Uterus (tissue), 4 donors: ENCODE results near the gene AGGF1. TPM values are rescaled to one million over a fixed set of nuclear protein-coding genes. Genes with fewer than 3 reads are reported as not detected.

Experiments
- DNase-seq, 2 donors: peaks; one replicate each; pipeline ENCODE4 v3.0.0-alpha.2; 2019 to 2020
- H3K27ac ChIP-seq, 2 donors: fragments of 200-600 bp; sonication (generic); 1 replicate in 1 of 2; 2 replicates in 1 of 2; pipeline ENCODE4 v1.5.1; 2016 to 2018
- H3K27me3 ChIP-seq, 2 donors: fragments of 200-600 bp; sonication (generic); one replicate each; pipeline ENCODE4 v1.5.1; 2018 to 2019; ENCODE audit warnings: control low read depth in 1 of 2
- H3K36me3 ChIP-seq, 2 donors: fragments of 200-600 bp; sonication (generic); one replicate each; pipeline ENCODE4 v1.5.1; 2019; ENCODE audit warnings: control low read depth in 1 of 2
- H3K4me1 ChIP-seq, 2 donors: fragments of 200-600 bp; sonication (generic); one replicate each; pipeline ENCODE4 v1.5.1; 2018 to 2019; ENCODE audit warnings: control low read depth in 1 of 2
- H3K4me3 ChIP-seq, 2 donors: fragments of 200-600 bp; sonication (generic); 1 replicate in 1 of 2; 2 replicates in 1 of 2; pipeline ENCODE4 v1.5.1; 2018 to 2019; ENCODE audit warnings: mild to moderate bottlenecking in 1 of 2
- H3K9me3 ChIP-seq, 2 donors: fragments of 200-600 bp; sonication (generic); one replicate each; pipeline ENCODE4 v1.5.1; 2019; ENCODE audit warnings: control low read depth in 1 of 2
- CTCF ChIP-seq, 4 experiments: fragments of 200-600 bp in 2 of 4; fragments of 450-650 bp in 2 of 4; sonication (generic) in 2 of 4; IDR thresholded peaks; one replicate each; pipeline ENCODE4 v1.5.1; 2016 to 2019; ENCODE audit warnings: antibody characterized with exemption in 4 of 4, mild to moderate bottlenecking in 2 of 4, moderate library complexity in 1 of 4
- POLR2A ChIP-seq, 2 donors: fragments of 450-650 bp; IDR thresholded peaks; one replicate each; pipeline ENCODE4 v1.6.1; 2016; ENCODE audit warnings: antibody characterized with exemption in 2 of 2, mild to moderate bottlenecking in 1 of 2, moderate library complexity in 1 of 2
- intact Hi-C: fragments of 100-400 bp; cut with DNase I; formaldehyde crosslinking; loops from one replicate; pipeline ENCODE4 v1.15.1; 2023; ENCODE audit warnings: low total_unique reads
- total RNA-seq, 4 donors: library from RNA; depleted of rRNA in 3 of 4; stranded (reverse); fragments of >200 nt in 3 of 4; gene quantifications; one replicate each; pipeline versions ENCODE4 v1.1.0 to v1.2.4, GENCODE V29; 2014 to 2023
- donor health status: DM: yes; HTN: yes; CAD: no.

Gene AGGF1
- total RNA-seq, 4 donors from 2014 or later = 10.6 to 44.7 (median 23.2) TPM

GRCh38 chr5:77012601-77013000 lies 17.6 kb upstream of the AGGF1 start:
- H3K27ac ChIP-seq = no peak overlapping the region
- DNase-seq = no peak
- no peak overlapping the region for H3K4me3 ChIP-seq
- intact Hi-C loops = no loop called here
- H3K36me3 ChIP-seq = no peaks in the 10 kb centered on the region
- TF ChIP-seq POLR2A (IDR thresholded peaks at IDR 0.05) (no peak), CTCF (IDR thresholded peaks at IDR 0.05) (no peak)
- H3K27me3 ChIP-seq = no peaks in the 10 kb centered on the region
- no peaks in the 10 kb centered on the region for H3K9me3 ChIP-seq
- no peaks in the 10 kb centered on the region for H3K4me1 ChIP-seq

- Histone ChIP-seq H3K4me3 (no peak overlapping the region), H3K4me1 (no peaks in the 10 kb centered on the region), H3K36me3 (no peaks in the 10 kb centered on the region), H3K9me3 (no peaks in the 10 kb centered on the region), H3K27ac (no peak overlapping the region), H3K27me3 (no peaks in the 10 kb centered on the region)
- no peak for TF ChIP-seq POLR2A (IDR thresholded peaks at IDR 0.05)
- TF ChIP-seq CTCF (IDR thresholded peaks at IDR 0.05) = peak in 2 of 4 experiments; percentile 12 to 23
- intact Hi-C loops = no loop called here
- no peak for DNase-seq
Observed at GRCh38 chr5:77015938-77016569, 14.2 kb upstream of the AGGF1 start.

- H3K4me3 ChIP-seq = no peak overlapping the region
- no peaks in the 10 kb centered on the region for H3K27me3 ChIP-seq
- no peak for DNase-seq
- intact Hi-C loops = no loop called here
- H3K36me3 ChIP-seq = no peaks in the 10 kb centered on the region
- TF ChIP-seq POLR2A (IDR thresholded peaks at IDR 0.05) = no peak
- no peak for TF ChIP-seq CTCF (IDR thresholded peaks at IDR 0.05)
- no peaks in the 10 kb centered on the region for H3K4me1 ChIP-seq
- no peaks in the 10 kb centered on the region for H3K9me3 ChIP-seq
- no peak overlapping the region for H3K27ac ChIP-seq
Observed at GRCh38 chr5:77016962-77017361, 13.2 kb upstream of the AGGF1 start.

- intact Hi-C loops = no loop called here
- H3K4me1 ChIP-seq = no peaks in the 10 kb centered on the region
- no peak overlapping the region for H3K27ac ChIP-seq
- no peak overlapping the region for H3K4me3 ChIP-seq
- TF ChIP-seq POLR2A (IDR thresholded peaks at IDR 0.05) (no peak), CTCF (IDR thresholded peaks at IDR 0.05) (no peak)
- DNase-seq = no peak
- no peaks in the 10 kb centered on the region for H3K9me3 ChIP-seq
- no peaks in the 10 kb centered on the region for H3K36me3 ChIP-seq
- peaks cover 0 to 6% of the 10 kb centered on the region in 2 donors for H3K27me3 ChIP-seq
Observed at GRCh38 chr5:77017668-77018067, 12.5 kb upstream of the AGGF1 start.

- Histone ChIP-seq H3K4me3 (no peak overlapping the region), H3K36me3 (no peaks in the 10 kb centered on the region), H3K9me3 (no peaks in the 10 kb centered on the region), H3K27ac (no peak overlapping the region), H3K4me1 (no peaks in the 10 kb centered on the region), H3K27me3 (peaks cover 0 to 6% of the 10 kb centered on the region in 2 donors)
- no peak for TF ChIP-seq CTCF (IDR thresholded peaks at IDR 0.05)
- TF ChIP-seq POLR2A (IDR thresholded peaks at IDR 0.05) = no peak
- intact Hi-C loops = no loop called here
- no peak for DNase-seq
Observed at GRCh38 chr5:77022511-77023417, 7.4 kb upstream of the AGGF1 start.
